NK-92 treated with Interleukin-12 subunit alpha and Interleukin-12 subunit beta, amount 100 ng/mL, for 24 hours (cell line): ENCODE data around the gene SMPD3.

Experiments
- DNase-seq: peaks from one replicate; lab custom pipeline; 2025; lab: John Stamatoyannopoulos, UW

SMPD3 gene

GRCh38 chr16:68433316-68433715, 15.0 kb downstream of the SMPD3 start:
- no peak for DNase-seq

DNA sequence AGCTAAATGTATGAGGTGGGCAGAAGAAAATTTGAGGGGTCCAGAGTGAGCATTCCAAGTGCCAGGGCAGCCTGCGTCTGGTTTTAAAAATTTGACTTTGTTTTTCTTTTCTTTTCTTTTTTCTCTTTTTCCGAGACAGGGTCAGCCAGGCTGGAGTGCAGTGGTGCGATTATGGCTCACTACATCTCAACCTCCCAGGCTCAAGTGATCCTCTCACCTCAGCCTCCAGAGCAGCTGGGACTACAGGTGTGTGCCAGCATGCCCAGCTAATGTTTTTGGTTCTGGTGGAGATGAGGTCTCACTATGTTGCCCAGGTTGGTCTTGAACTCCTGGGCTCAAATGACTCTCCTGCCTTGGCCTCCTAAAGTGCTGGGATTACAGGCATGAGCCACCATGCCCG, 15.6 kb downstream of the SMPD3 start:
- no peak for DNase-seq

DNA sequence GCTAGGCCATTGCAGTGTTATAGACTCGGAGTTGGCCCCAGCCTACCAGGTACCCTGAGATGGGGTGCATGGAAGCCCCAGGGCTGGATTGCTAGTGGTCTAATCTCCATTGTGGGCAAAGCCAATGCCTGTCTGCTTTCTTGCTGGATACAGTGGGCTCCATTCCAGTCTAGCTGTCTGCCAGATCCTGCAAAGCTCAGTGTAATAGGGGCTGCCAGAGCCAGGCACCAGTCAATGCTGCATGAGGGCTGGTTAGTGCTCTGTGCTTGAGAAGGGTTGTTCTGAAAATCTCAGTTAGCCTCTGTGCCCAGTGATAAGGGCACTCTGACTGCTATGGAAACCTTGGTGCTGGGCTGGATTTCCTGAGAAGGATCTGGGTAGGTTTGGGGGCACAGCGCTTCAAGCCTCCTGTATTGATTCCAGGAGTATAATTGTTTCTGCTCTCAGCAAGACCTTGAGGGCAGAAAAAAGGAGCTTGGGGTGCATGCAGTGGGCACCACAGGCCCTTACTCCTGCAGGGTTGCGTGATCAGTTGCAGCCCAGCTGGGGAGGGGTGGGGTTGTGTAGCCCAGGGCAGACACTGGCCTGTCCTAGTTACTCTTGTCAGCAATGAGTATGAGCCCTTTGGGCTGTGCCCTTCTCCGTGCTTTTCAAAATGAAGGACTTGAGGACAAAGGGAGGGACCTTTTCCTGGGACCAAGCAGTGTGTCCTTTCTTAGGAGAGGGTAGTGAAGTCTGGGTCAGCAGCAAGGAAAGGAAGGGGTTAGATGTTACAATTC, 19.0 kb downstream of the SMPD3 start:
- DNase-seq: no peak

GRCh38 chr16:68427649-68428303, 20.5 kb downstream of the SMPD3 start:
- DNase-seq: no peak

- DNase-seq: no peak
Observed at GRCh38 chr16:68426347-68426652, 22.0 kb downstream of the SMPD3 start.

- no peak for DNase-seq
Observed at GRCh38 chr16:68425498-68426346, 22.6 kb downstream of the SMPD3 start.

GRCh38 chr16:68423771-68424170, 24.5 kb downstream of the SMPD3 start:
- no peak for DNase-seq

DNA sequence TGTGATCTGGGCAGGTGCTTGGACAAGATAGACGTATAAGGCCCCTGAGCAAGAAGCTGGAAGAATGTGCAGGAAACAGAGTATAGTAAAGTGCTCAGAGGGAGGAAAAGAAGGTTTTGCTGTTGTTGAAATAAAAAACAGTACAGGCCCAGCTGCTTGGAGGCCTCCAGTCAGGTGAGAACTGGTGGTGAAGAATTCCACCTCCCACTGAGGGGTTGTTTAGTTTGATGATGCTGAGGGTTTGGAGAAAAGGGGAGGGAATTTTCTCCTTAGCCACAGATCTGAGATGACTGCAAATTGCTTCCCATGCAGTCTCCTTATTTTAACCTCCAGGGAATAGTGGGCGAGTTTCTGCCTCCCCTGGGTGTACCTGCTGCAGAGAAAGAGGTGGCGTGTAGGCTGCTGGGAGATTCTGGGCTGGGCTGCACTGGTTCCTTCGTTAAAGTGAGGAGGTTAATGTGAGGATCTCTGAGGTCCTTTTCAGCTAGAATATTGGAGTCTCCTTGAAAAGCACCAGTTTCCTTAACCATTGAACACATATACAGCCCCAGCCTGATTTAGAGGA, 25.8 kb downstream of the SMPD3 start:
- no peak for DNase-seq

- no peak for DNase-seq
Observed at GRCh38 chr16:68421076-68421475, 27.2 kb downstream of the SMPD3 start.

- DNase-seq: no peak
Observed at GRCh38 chr16:68420366-68420942, 27.9 kb downstream of the SMPD3 start.

GRCh38 chr16:68417711-68418301, 30.5 kb downstream of the SMPD3 start:
- no peak for DNase-seq

DNA sequence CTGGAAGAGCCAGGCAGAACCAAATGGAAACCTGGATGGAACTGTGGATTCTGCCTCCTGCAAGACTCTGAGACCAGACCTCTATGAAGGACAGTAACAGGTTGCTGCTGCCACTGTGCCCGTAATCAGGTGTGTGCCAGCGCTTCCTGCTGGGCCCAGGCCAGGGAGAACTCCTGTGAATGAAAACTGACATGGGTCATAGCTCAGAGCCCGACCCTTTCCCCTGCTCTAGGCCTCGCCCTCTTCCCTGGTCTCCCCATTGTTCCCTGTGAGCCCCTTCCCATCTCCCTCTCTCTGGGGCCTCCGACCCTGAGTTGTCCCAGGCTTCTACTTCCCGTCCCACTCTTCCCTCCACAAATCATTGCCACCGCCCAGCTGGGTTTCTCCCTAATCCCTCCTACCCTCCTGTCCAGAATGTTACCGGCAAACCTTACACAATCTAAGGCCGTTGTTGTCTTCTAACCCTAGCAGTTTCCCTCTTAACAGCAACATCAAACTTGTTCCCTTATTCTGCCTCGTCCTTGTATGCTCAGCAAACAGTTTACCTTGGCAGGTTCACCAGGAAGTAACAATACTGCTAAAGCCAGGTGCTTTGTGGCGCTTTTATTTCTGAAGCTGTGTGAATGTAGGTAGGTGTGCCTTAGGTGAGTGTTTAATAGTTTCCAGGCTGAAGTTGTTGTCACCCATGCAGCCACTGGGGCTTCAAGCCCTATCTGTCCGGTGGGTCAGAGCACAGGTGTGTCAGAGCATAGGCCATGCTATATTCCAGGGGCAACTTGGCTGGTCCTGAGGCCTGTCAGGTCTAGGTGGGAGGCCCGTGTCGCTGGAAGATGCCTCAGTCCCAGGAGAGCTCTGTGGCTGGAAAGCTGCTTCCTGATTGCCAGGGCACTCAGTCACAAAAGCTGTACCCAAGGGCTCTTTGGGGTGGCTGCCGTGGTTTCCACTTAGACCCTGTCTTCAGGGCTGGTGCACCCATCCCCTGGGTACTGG, 32.0 kb downstream of the SMPD3 start:
- no peak for DNase-seq

DNA sequence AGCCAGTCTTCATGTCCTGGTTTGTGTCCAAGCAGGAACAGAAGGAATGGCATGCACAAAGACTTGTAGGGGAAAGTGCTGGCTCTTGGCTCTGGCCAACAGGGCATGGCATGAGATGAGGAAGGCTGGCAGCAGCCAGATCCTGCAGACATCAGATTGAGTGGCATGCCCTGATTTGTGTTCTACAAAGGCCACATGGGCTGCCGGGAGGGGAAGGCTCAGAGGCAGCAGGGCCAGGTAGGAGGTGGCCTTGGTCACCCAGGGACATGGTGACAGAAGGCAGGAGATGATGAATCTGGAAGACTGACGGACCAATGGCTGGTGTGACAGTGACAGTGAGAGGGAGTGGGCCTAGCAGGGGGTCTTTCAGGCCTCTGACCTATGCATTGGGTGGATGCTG, 33.7 kb downstream of the SMPD3 start:
- DNase-seq: no peak

GRCh38 chr16:68412061-68412460, 36.2 kb downstream of the SMPD3 start:
- DNase-seq: no peak

DNA sequence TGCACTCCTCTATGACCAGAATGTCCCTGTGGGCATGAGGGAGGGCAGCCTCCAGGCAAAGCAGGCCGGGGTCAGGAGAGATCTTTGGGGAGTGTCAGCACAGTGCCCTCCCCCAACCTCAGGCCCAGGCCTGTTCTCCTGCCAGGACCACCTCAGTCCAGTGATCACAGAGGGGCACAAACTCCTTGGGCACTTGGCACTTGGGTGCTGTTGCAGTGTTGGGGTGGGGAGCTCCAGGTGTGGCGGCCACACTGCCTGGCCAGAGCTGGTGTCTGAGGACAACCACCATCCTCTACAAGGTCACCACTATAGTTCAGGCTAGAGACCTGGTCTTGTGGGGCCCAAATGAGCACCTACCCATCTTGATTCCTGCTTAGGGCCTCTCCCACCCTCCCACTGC, 37.2 kb downstream of the SMPD3 start:
- no peak for DNase-seq

DNA sequence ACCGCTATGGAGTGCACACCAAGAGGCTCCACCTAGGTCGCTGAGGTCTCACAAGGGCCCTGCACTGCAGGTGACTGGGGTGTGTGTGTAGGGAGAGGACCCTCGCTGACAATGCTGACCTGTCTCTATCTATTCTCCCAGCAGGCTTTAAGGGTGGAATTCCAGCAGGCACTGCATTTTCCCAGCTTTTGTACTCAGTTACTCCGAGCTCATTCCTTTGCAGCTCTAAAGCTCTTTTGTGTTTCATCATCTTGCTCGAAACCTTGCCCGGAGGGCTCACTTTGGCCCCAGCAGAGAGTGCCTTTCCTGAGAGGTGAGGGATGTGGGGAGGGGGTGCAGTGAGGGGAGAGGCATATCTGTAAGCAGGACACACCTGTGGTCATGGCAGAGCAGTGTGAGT, 39.3 kb downstream of the SMPD3 start:
- DNase-seq: no peak

- DNase-seq: no peak
Observed at GRCh38 chr16:68408428-68408827, 39.9 kb downstream of the SMPD3 start.

GRCh38 chr16:68406458-68407152, 41.7 kb downstream of the SMPD3 start:
- no peak for DNase-seq

GRCh38 chr16:68404736-68405345, 43.5 kb downstream of the SMPD3 start:
- DNase-seq: no peak

GRCh38 chr16:68403704-68404103, 44.6 kb downstream of the SMPD3 start:
- DNase-seq: no peak
